Panc1 (cell line): ENCODE measurements around the gene NEK8. TPM values are rescaled to one million over a fixed set of nuclear protein-coding genes. Genes with fewer than 3 reads are reported as not detected.

Experiments used
- ATAC-seq: fragments of 200-7000 bp; cut with Tn5 transposase; 2 replicates; pipeline ENCODE4 v1.9.1; 2020; ENCODE audit warnings: mild to moderate bottlenecking, moderate library complexity
- BruUV-seq: library from RNA; stranded (reverse); fragments of 400-500 nt; replicated peaks from 2 replicates; lab custom pipeline; 2021; lab: Mats Ljungman, UMichigan
- CTCF ChIA-PET: fragments of 300-600 bp; sonication (Branson Sonifier 250); formaldehyde crosslinking; loops from one replicate; lab custom pipeline; 2022; ENCODE audit warnings: antibody characterized with exemption; lab: Charles Lee
- POLR2A ChIA-PET: fragments of 300-600 bp; sonication (Branson Sonifier 250); formaldehyde crosslinking; loops from one replicate; lab custom pipeline; 2022; ENCODE audit warnings: antibody characterized with exemption; lab: Charles Lee
- DNase-seq: peaks from one replicate; pipeline ENCODE4 v3.0.0-alpha.2; 2010; ENCODE audit warnings: low read depth, low spot score
- H3K27ac ChIP-seq: 2 replicates; pipeline ENCODE4 v1.5.1; 2011; ENCODE audit warnings: mild to moderate bottlenecking, low read length, inconsistent platforms
- H3K27me3 ChIP-seq: fragments of 200-500 bp; sonication (Bioruptor generic); 2 replicates; pipeline ENCODE4 v1.6.0; 2014; ENCODE audit warnings: low read length, inconsistent platforms; ENCODE audit not compliant: control insufficient read depth, insufficient read depth
- H3K36me3 ChIP-seq: fragments of 200-500 bp; sonication (Bioruptor generic); 2 replicates; pipeline ENCODE4 v1.5.1; 2014; ENCODE audit warnings: inconsistent platforms, mild to moderate bottlenecking, low read length, moderate library complexity; ENCODE audit not compliant: control insufficient read depth, insufficient read depth
- H3K4me1 ChIP-seq: 2 replicates; pipeline ENCODE4 v1.5.1; 2011; ENCODE audit warnings: inconsistent platforms, mild to moderate bottlenecking, low read length, moderate library complexity; ENCODE audit not compliant: control insufficient read depth, insufficient read depth
- H3K4me3 ChIP-seq, 2 experiments: 2 replicates each; pipeline ENCODE4 v1.5.1; 2011 to 2012; ENCODE audit warnings: low read depth in 2 of 2, low read length in 2 of 2, mild to moderate bottlenecking in 2 of 2, inconsistent platforms in 1 of 2, moderate library complexity in 1 of 2
- H3K9me3 ChIP-seq: fragments of 200-500 bp; sonication (Bioruptor generic); 2 replicates; pipeline ENCODE4 v1.5.1; 2014; ENCODE audit warnings: low read depth, mild to moderate bottlenecking, inconsistent platforms, low read length, moderate library complexity; ENCODE audit not compliant: control insufficient read depth, insufficient read depth
- CTCF ChIP-seq: fragments of 450-650 bp; IDR thresholded peaks from 2 replicates; pipeline ENCODE4 v1.5.1; 2017; ENCODE audit warnings: mild to moderate bottlenecking
- POLR2AphosphoS5 ChIP-seq: IDR thresholded peaks from 2 replicates; pipeline ENCODE4 v1.6.1; 2012; ENCODE audit warnings: mild to moderate bottlenecking, low read depth, low read length, moderate library complexity
- REST ChIP-seq, 2 experiments: IDR thresholded peaks; 2 replicates each; pipeline ENCODE4 v1.6.1; 2011 to 2012; ENCODE audit warnings: low read depth in 2 of 2, control low read depth in 1 of 2, low read length in 1 of 2, mild to moderate bottlenecking in 1 of 2, moderate library complexity in 1 of 2; ENCODE audit not compliant: insufficient read depth in 1 of 2
- SIN3A ChIP-seq: IDR thresholded peaks from 2 replicates; pipeline ENCODE4 v1.6.1; 2012; ENCODE audit warnings: low read depth, mild to moderate bottlenecking, low read length, moderate library complexity, borderline replicate concordance; ENCODE audit not compliant: insufficient read depth
- TCF7L2 ChIP-seq: IDR thresholded peaks from 2 replicates; pipeline ENCODE4 v1.6.1; 2011; ENCODE audit warnings: mild to moderate bottlenecking, low read depth, low read length, inconsistent platforms
- in situ Hi-C: cut with HindIII; loops from 2 replicates; pipeline ENCODE4 v1.10.0; 2016; ENCODE audit warnings: low sequenced_read_pairs, low pct_unique_long_range_greater_than_20kb
- intact Hi-C: fragments of 100-400 bp; cut with micrococcal nuclease; formaldehyde crosslinking; loops from one replicate; pipeline ENCODE4 v1.10.0; 2022; ENCODE audit not compliant: unreplicated experiment
- total RNA-seq: library from RNA; stranded (reverse); gene quantifications from one replicate; pipeline ENCODE4 v1.2.1, GENCODE V29; 2021; ENCODE audit not compliant: unreplicated experiment

NEK8 gene
- total RNA-seq, 1 experiment from 2014 or later = 11.9 TPM

GRCh38 chr17:28719021-28719433, 9.6 kb upstream of the NEK8 start:
- in situ Hi-C loops (no loop called here), intact Hi-C loops (no loop called here)
- Histone ChIP-seq H3K27ac (peak overlapping the region; percentile 99), H3K4me3 (peak overlapping the region; percentile 58 to 88), H3K9me3 (no peaks in the 10 kb centered on the region), H3K27me3 (no peaks in the 10 kb centered on the region), H3K4me1 (peaks cover 48% of the 10 kb centered on the region), H3K36me3 (peaks cover 32% of the 10 kb centered on the region)
- ATAC-seq = peak; percentile 1
- POLR2A ChIA-PET = interaction anchor here (0.6 to 1.6 kb wide), 6 partner anchors 8 to 137 kb away, joined by 3 to 39 read pairs (median 4); partner anchors contain the start of genes BLTP2 and PROCA1
- no peak for DNase-seq
- no TSS peak for BruUV-seq
- CTCF ChIA-PET = interaction anchor here (0.6 to 1.0 kb wide), 5 partner anchors 9 to 543 kb away, joined by 3 to 11 read pairs (median 3); no protein-coding TSS in a partner anchor
- no peak for TF ChIP-seq SIN3A
- no peak for TF ChIP-seq POLR2AphosphoS5
- no peak for TF ChIP-seq CTCF
- TF ChIP-seq TCF7L2 = no peak
- no peak for TF ChIP-seq REST (IDR thresholded peaks at IDR 0.05; ENCODE audit: insufficient read depth in 1 of 2, low read depth in 2 of 2, low read length in 1 of 2)

- in situ Hi-C loops (no loop called here), intact Hi-C loops (loop anchor here (10.0 kb wide), 1 partner anchor 184 kb away; the partner anchor contains the start of gene DHRS13)
- Histone ChIP-seq H3K36me3 (peaks cover 30% of the 10 kb centered on the region), H3K27me3 (no peaks in the 10 kb centered on the region), H3K27ac (peak overlapping the region; percentile 99), H3K4me3 (peak overlapping the region; percentile 58 to 88), H3K9me3 (no peaks in the 10 kb centered on the region), H3K4me1 (peaks cover 50% of the 10 kb centered on the region)
- ATAC-seq = no peak
- POLR2A ChIA-PET = interaction anchor here (0.6 to 1.6 kb wide), 5 partner anchors 9 to 143 kb away, joined by 3 to 39 read pairs (median 3); partner anchors contain the start of genes ALDOC and PROCA1
- CTCF ChIA-PET = interaction anchor here (0.6 kb wide), 1 partner anchor 106 kb away, joined by 4 read pairs; no protein-coding TSS in a partner anchor
- no peak for DNase-seq
- TSS peak; percentile 94 for BruUV-seq
- TF ChIP-seq CTCF = no peak
- TF ChIP-seq POLR2AphosphoS5 = no peak; the same call in 1 of the 2 replicates
- no peak for TF ChIP-seq SIN3A
- no peak for TF ChIP-seq TCF7L2
- no peak for TF ChIP-seq REST (IDR thresholded peaks at IDR 0.05; ENCODE audit: insufficient read depth in 1 of 2, low read depth in 2 of 2, low read length in 1 of 2)
Observed at GRCh38 chr17:28720247-28720996, 8.2 kb upstream of the NEK8 start.
